ENCODE measurements around the gene SLC39A11.

DNA sequence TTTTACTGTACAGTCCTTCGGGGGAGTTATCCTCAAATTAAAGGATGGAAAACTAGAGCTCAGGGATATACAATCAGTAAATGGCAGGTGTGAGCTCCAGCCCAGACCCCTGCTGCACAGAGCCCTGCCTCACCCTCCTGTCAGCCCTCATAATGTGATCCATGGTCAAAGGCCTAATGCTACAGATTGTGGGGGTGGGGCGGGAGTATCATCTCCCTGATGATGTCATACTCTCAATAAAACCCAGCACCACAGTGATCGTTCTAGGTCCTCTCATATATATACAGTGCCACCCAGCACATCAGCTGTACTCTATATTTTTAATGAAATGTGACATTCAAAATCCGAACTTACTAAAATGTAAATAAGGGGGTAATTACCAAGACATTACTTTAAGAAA lies 61.5 kb downstream of the SLC39A11 start:
- TF ChIP-seq, protein P1, sequence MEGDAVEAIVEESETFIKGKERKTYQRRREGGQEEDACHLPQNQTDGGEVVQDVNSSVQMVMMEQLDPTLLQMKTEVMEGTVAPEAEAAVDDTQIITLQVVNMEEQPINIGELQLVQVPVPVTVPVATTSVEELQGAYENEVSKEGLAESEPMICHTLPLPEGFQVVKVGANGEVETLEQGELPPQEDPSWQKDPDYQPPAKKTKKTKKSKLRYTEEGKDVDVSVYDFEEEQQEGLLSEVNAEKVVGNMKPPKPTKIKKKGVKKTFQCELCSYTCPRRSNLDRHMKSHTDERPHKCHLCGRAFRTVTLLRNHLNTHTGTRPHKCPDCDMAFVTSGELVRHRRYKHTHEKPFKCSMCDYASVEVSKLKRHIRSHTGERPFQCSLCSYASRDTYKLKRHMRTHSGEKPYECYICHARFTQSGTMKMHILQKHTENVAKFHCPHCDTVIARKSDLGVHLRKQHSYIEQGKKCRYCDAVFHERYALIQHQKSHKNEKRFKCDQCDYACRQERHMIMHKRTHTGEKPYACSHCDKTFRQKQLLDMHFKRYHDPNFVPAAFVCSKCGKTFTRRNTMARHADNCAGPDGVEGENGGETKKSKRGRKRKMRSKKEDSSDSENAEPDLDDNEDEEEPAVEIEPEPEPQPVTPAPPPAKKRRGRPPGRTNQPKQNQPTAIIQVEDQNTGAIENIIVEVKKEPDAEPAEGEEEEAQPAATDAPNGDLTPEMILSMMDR (IDR thresholded peaks at IDR 0.05): no peak
- TF ChIP-seq POLR2AphosphoS5 (IDR thresholded peaks at IDR 0.05) (no peak), POLR2A (IDR thresholded peaks at IDR 0.05) (no peak)
